Measurements from ENCODE around the gene XPNPEP1. TPM values are rescaled to one million over a fixed set of nuclear protein-coding genes. Genes with fewer than 3 reads are reported as not detected.

XPNPEP1 gene
- total and polyA plus RNA-seq, 5 donors from 2014 or later: 14.9 to 52.4 (median 18.5) TPM

DNA sequence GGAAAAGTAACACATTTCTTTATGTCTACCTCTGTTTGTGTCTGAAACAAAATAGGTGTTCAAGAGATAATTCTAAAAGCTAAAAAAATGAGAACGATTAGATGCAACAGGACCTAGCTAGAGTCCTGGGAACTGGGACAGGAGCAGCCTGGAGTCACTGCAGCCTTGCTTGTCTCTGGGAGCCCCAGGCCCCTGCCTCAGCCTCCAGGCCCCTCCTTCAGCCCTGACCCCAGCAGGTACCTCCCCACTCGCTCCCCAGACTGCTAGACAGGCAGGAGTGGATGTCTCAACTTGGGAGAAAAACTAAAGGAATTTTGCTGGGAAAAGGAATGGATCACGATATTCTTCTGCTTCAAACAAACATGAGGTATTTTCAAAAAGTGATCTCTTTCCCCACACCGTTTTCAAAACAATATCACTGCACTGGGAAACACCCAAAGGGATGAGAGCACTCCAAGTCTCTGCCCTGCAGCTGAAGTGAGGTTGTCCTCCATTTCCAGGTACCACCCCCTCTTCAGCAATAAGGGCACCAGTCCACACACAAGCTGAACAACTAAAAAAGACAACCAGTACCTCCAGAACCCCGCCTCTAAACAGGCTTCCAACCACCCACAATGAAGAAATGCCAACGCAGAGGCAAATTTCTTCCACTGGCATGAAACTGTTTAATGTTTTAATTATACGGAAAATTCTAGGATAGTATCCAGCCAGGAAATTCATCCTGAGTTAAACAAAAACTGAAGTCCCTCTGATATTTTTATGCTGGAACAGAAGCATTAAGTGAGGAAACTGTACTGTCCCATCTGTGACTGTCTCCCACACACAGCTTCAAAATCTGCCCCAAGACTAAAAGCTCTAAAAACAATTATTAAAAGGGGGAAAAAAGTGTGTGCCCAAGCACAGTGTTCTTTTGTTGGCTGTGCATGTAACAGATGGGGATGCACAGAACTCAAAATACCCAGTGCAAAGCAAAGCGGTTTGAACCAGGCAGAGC, 47.2 kb downstream of the XPNPEP1 start:
- H3K36me3 ChIP-seq (ENCODE audit: control insufficient read depth, insufficient read depth, low read length): peaks cover 63% of the 10 kb centered on the region
- no peaks in the 10 kb centered on the region for H3K9me3 ChIP-seq (ENCODE audit: control insufficient read depth in 2 of 2, low read length in 2 of 2)
- Mint-ChIP-seq H3K4me1 (peaks cover 0 to 6% (median 0%) of the 10 kb centered on the region in 4 donors), H3K4me3 (no peak overlapping the region), H3K9me3 (no peaks in the 10 kb centered on the region), H3K27me3 (no peaks in the 10 kb centered on the region), H3K27ac (no peak overlapping the region), H3K36me3 (peaks cover 37% of the 10 kb centered on the region)
- no peaks in the 10 kb centered on the region for H3K4me1 ChIP-seq (ENCODE audit: control insufficient read depth, insufficient read depth, low read length, poor library complexity, severe bottlenecking)
- no peak for ATAC-seq (ENCODE audit: low read depth in 2 of 2)
- H3K27me3 ChIP-seq (ENCODE audit: control insufficient read depth, insufficient read depth, low read length): no peaks in the 10 kb centered on the region
- no peak overlapping the region for H3K4me3 ChIP-seq (ENCODE audit: low read depth, low read length)
- no peak overlapping the region for H3K27ac ChIP-seq (ENCODE audit: insufficient read depth, low read length, poor library complexity, severe bottlenecking)
- DNase-seq: no peak

DNA sequence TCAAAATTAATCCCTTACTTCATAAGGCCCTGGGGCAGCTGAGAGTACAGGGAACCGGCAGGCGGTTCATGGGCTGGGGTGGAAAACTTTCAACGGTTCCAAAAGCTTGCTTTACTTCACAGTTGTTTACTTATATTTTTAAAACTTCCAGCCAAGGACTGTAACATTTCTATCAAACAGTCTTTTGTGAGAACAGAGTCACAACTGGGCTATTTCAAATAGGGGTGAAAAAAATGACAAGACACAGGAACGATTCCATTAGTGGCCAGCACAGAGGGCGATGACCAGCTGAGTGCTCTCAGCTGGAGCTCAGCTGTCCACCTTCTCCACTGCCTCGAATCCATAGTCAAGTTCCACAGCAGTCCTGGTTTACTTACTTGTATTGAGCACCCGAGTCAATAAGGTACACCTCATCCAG, 48.2 kb downstream of the XPNPEP1 start:
- Mint-ChIP-seq H3K36me3 (peaks cover 34% of the 10 kb centered on the region), H3K9me3 (no peaks in the 10 kb centered on the region), H3K4me1 (peaks cover 0 to 6% (median 0%) of the 10 kb centered on the region in 4 donors), H3K27ac (no peak overlapping the region), H3K4me3 (no peak overlapping the region), H3K27me3 (no peaks in the 10 kb centered on the region)
- H3K9me3 ChIP-seq (ENCODE audit: control insufficient read depth in 2 of 2, low read length in 2 of 2): no peaks in the 10 kb centered on the region
- H3K4me3 ChIP-seq (ENCODE audit: low read depth, low read length): no peak overlapping the region
- DNase-seq (no peak), ATAC-seq (ENCODE audit: low read depth in 2 of 2) (no peak)
- peaks cover 63% of the 10 kb centered on the region for H3K36me3 ChIP-seq (ENCODE audit: control insufficient read depth, insufficient read depth, low read length)
- H3K27ac ChIP-seq (ENCODE audit: insufficient read depth, low read length, poor library complexity, severe bottlenecking): no peak overlapping the region
- H3K4me1 ChIP-seq (ENCODE audit: control insufficient read depth, insufficient read depth, low read length, poor library complexity, severe bottlenecking): no peaks in the 10 kb centered on the region
- H3K27me3 ChIP-seq (ENCODE audit: control insufficient read depth, insufficient read depth, low read length): no peaks in the 10 kb centered on the region

DNA sequence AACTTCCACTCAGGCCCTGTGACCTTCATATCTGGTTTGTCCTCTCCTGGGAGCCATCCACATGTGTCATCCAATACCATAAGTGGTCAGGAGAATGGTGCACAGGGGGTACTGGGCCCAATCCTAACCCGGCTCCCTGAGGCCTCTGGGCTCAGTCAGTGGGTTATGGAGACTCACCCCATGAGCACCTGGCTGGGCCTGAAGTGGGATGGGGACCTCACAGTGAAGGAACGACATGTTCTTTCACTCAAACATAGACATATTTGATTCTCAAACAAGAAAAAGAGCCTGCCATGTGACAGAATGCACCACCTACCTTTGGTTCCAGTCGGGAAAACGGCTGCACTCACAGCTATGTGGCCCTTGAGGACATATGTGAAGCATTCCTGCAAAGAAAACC, 51.8 kb downstream of the XPNPEP1 start:
- H3K4me1 ChIP-seq (ENCODE audit: control insufficient read depth, insufficient read depth, low read length, poor library complexity, severe bottlenecking): no peaks in the 10 kb centered on the region
- no peak for ATAC-seq (ENCODE audit: low read depth in 2 of 2)
- peaks cover 40% of the 10 kb centered on the region for H3K36me3 Mint-ChIP-seq
- no peaks in the 10 kb centered on the region for H3K27me3 ChIP-seq (ENCODE audit: control insufficient read depth, insufficient read depth, low read length)
- no peak overlapping the region for H3K27ac Mint-ChIP-seq
- H3K36me3 ChIP-seq (ENCODE audit: control insufficient read depth, insufficient read depth, low read length): peaks cover 77% of the 10 kb centered on the region
- H3K4me3 Mint-ChIP-seq: no peak overlapping the region
- H3K4me3 ChIP-seq (ENCODE audit: low read depth, low read length): no peak overlapping the region
- no peaks in the 10 kb centered on the region for H3K9me3 ChIP-seq (ENCODE audit: control insufficient read depth in 2 of 2, low read length in 2 of 2)
- no peak for DNase-seq
- no peaks in the 10 kb centered on the region for H3K4me1 Mint-ChIP-seq
- no peaks in the 10 kb centered on the region for H3K9me3 Mint-ChIP-seq
- H3K27ac ChIP-seq (ENCODE audit: insufficient read depth, low read length, poor library complexity, severe bottlenecking): no peak overlapping the region
- H3K27me3 Mint-ChIP-seq: no peaks in the 10 kb centered on the region

DNA sequence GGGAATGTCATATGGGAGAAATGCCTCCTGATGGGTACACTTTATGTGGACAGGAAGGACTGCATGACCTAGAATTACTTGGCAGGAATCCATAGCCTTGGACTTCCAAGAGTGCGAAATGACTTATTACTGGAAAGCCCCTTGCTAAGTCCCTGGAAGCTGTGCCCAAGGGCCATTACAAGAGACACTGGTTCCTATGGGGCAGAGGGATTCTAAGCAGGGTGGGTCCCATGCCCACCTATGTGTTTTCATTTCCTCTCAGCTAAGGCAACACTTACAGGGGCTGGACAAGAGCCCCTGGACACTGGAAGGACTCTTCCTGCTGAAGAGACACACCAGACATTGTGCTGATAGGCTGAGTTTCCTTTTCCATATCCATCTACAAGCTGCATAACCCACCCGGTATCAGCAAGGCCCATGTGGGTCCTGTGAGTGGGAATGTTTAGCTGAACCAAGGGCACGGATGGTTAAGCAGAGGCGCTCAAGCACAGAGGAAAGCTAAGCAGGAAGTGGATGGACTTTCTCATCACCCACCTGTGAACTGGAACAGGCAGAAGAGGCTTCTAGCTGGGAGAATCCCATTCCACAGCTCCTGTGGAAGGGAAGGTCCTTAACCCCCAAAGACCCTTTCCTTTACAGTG, 56.2 kb downstream of the XPNPEP1 start:
- Mint-ChIP-seq H3K9me3 (peaks cover 1 to 16% (median 6%) of the 10 kb centered on the region in 7 donors), H3K27ac (no peak overlapping the region), H3K36me3 (peaks cover 74% of the 10 kb centered on the region), H3K4me3 (no peak overlapping the region), H3K27me3 (no peaks in the 10 kb centered on the region), H3K4me1 (no peaks in the 10 kb centered on the region)
- Histone ChIP-seq H3K27ac (ENCODE audit: insufficient read depth, low read length, poor library complexity, severe bottlenecking) (no peak overlapping the region), H3K4me1 (ENCODE audit: control insufficient read depth, insufficient read depth, low read length, poor library complexity, severe bottlenecking) (no peaks in the 10 kb centered on the region), H3K9me3 (ENCODE audit: control insufficient read depth in 2 of 2, low read length in 2 of 2) (peaks cover 8 to 12% of the 10 kb centered on the region in 2 experiments), H3K27me3 (ENCODE audit: control insufficient read depth, insufficient read depth, low read length) (no peaks in the 10 kb centered on the region), H3K36me3 (ENCODE audit: control insufficient read depth, insufficient read depth, low read length) (peaks cover 82% of the 10 kb centered on the region), H3K4me3 (ENCODE audit: low read depth, low read length) (no peak overlapping the region)
- ATAC-seq (ENCODE audit: low read depth in 2 of 2): no peak
- DNase-seq: no peak

DNA sequence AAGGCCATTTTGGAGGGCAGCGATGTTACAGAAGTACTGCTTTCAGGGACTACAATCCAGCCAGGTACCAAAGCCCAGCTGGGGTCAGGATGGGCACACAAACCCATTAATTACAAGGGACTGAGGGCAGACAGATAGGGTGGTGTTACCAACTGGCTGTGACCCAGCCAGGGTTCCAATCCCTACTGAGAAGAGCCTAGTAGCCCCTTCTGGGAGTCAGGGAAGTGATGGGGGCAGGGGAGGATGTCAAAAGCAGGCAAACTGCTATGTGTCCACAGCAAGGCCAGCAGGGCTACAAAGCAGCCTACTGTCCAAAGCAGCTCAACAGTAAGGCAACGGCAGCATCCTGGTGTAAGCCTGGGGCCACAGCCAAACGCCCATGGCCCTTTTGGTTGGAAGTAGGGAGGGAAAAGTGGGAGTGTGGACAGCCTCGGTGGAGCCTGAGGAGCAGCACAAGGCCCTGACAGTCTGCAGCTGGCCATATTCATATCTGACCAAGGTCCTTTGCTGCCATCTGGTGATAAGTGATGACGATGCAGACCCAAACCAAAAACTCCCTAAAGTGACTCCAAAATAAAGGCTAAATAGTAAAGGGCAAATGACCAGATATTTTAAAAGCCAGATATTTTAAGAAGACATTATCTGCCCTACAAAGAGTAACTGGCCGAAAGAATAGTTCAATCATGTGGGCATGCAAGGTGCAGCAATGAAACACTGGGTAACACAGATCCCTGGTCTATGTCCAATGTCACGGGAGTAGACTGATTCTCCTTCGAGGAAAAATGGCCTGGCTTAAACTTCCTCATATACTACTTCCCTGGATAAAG, 56.9 kb downstream of the XPNPEP1 start:
- H3K4me3 Mint-ChIP-seq: no peak overlapping the region
- Histone ChIP-seq H3K4me3 (ENCODE audit: low read depth, low read length) (no peak overlapping the region), H3K36me3 (ENCODE audit: control insufficient read depth, insufficient read depth, low read length) (peaks cover 75% of the 10 kb centered on the region), H3K27me3 (ENCODE audit: control insufficient read depth, insufficient read depth, low read length) (no peaks in the 10 kb centered on the region), H3K9me3 (ENCODE audit: control insufficient read depth in 2 of 2, low read length in 2 of 2) (peaks cover 8 to 12% of the 10 kb centered on the region in 2 experiments), H3K4me1 (ENCODE audit: control insufficient read depth, insufficient read depth, low read length, poor library complexity, severe bottlenecking) (no peaks in the 10 kb centered on the region), H3K27ac (ENCODE audit: insufficient read depth, low read length, poor library complexity, severe bottlenecking) (no peak overlapping the region)
- peak overlapping the region in 1 of 3 donors; percentile 63 for H3K27ac Mint-ChIP-seq
- H3K4me1 Mint-ChIP-seq: no peaks in the 10 kb centered on the region
- H3K9me3 Mint-ChIP-seq: peaks cover 1 to 16% (median 6%) of the 10 kb centered on the region in 7 donors
- ATAC-seq (ENCODE audit: low read depth in 2 of 2) (no peak), DNase-seq (peak in 1 of 3 donors; percentile 12)
- H3K27me3 Mint-ChIP-seq: no peaks in the 10 kb centered on the region
- H3K36me3 Mint-ChIP-seq: peaks cover 68% of the 10 kb centered on the region

DNA sequence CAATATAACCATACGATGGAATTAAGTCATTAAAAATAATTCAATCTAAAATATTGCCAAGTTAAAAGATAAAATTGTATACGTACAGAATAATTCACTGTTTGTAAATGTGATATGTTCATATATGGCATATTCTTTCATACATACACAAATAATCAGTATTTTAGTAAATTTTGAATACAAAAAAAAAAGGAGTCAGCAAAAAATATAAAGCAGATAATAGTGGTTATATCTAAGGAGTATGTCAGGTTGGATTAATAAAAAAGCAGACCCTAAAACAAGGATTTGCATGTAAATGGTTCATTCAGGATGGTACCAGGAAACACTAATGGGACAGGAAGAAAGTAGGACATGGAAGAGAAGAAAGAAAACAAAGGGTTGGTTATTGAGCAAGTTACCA, 59.5 kb downstream of the XPNPEP1 start:
- no peak for ATAC-seq (ENCODE audit: low read depth in 2 of 2)
- peaks cover 1 to 16% (median 6%) of the 10 kb centered on the region in 7 donors for H3K9me3 Mint-ChIP-seq

DNA sequence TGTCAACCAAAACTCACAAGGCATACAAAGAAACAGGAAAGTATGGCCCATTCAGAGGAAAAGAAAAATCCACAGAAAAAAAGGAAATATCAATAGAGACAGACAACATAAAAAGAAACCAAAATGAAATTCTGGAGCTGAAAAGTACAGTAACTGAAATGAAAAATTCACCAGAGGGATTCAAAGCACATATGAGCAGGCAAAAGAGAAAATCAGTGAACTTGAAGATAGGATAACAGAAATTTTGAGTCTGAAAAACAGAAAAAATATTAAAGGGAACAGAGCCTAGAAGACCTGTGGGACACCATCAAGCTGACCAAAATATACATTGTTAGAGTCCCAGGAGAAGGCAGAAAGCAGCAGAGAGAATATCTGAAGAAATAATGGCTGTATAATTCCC, 60.6 kb downstream of the XPNPEP1 start:
- H3K4me1 ChIP-seq (ENCODE audit: control insufficient read depth, insufficient read depth, low read length, poor library complexity, severe bottlenecking): no peaks in the 10 kb centered on the region
- no peak overlapping the region for H3K4me3 ChIP-seq (ENCODE audit: low read depth, low read length)
- Mint-ChIP-seq H3K4me1 (peaks cover 4 to 23% (median 9%) of the 10 kb centered on the region in 4 donors), H3K36me3 (peaks cover 45% of the 10 kb centered on the region), H3K27me3 (no peaks in the 10 kb centered on the region), H3K9me3 (peaks cover 1 to 16% (median 6%) of the 10 kb centered on the region in 7 donors), H3K27ac (no peak overlapping the region), H3K4me3 (no peak overlapping the region)
- ATAC-seq (ENCODE audit: low read depth in 2 of 2): no peak
- H3K27ac ChIP-seq (ENCODE audit: insufficient read depth, low read length, poor library complexity, severe bottlenecking): no peak overlapping the region
- peaks cover 40% of the 10 kb centered on the region for H3K36me3 ChIP-seq (ENCODE audit: control insufficient read depth, insufficient read depth, low read length)
- H3K27me3 ChIP-seq (ENCODE audit: control insufficient read depth, insufficient read depth, low read length): no peaks in the 10 kb centered on the region
- H3K9me3 ChIP-seq (ENCODE audit: control insufficient read depth in 2 of 2, low read length in 2 of 2): peaks cover 8 to 12% of the 10 kb centered on the region in 2 experiments
- no peak for DNase-seq

More for the DNA sequence above, 59.5 kb downstream of the XPNPEP1 start:
- Mint-ChIP-seq H3K4me1 (peaks cover 4 to 23% (median 9%) of the 10 kb centered on the region in 4 donors), H3K36me3 (peaks cover 54% of the 10 kb centered on the region), H3K27me3 (no peaks in the 10 kb centered on the region), H3K4me3 (no peak overlapping the region), H3K27ac (no peak overlapping the region)
- Histone ChIP-seq H3K9me3 (ENCODE audit: control insufficient read depth in 2 of 2, low read length in 2 of 2) (peaks cover 8 to 12% of the 10 kb centered on the region in 2 experiments), H3K4me3 (ENCODE audit: low read depth, low read length) (no peak overlapping the region), H3K36me3 (ENCODE audit: control insufficient read depth, insufficient read depth, low read length) (peaks cover 49% of the 10 kb centered on the region), H3K27ac (ENCODE audit: insufficient read depth, low read length, poor library complexity, severe bottlenecking) (no peak overlapping the region), H3K27me3 (ENCODE audit: control insufficient read depth, insufficient read depth, low read length) (no peaks in the 10 kb centered on the region), H3K4me1 (ENCODE audit: control insufficient read depth, insufficient read depth, low read length, poor library complexity, severe bottlenecking) (no peaks in the 10 kb centered on the region)
- no peak for DNase-seq

All from CD4-positive, CD25-positive, alpha-beta regulatory T cell (primary cell).